HepG2 (cell line): ENCODE data around the gene CAMK1D. TPM values are rescaled to one million over a fixed set of nuclear protein-coding genes. Genes with fewer than 3 reads are reported as not detected.

ENCODE experiments used
- ATAC-seq: fragments of 200-7000 bp; cut with Tn5 transposase; 3 replicates; pipeline ENCODE4 v1.9.1; 2020; ENCODE audit warnings: mild to moderate bottlenecking, moderate library complexity
- BruUV-seq: library from RNA; stranded (reverse); fragments of 400-500 nt; replicated peaks from 2 replicates; lab custom pipeline; 2021; lab: Mats Ljungman, UMichigan
- CTCF ChIA-PET: fragments of 300-600 bp; formaldehyde crosslinking; extraction: SDS; loops from one replicate; lab custom pipeline; 2021; ENCODE audit warnings: low total read pairs, inconsistent platforms, low intra/inter-chr PET ratio; lab: Yijun Ruan, JAX
- POLR2A ChIA-PET: fragments of 350-600 bp; sonication (Branson Sonifier 250); formaldehyde crosslinking; loops from one replicate; lab custom pipeline; 2020; ENCODE audit warnings: antibody characterized with exemption, inconsistent platforms; lab: Yijun Ruan, JAX
- DNase-seq: peaks from one replicate; pipeline ENCODE4 v3.0.0-alpha.2; 2015; ENCODE audit warnings: low spot score
- FAIRE-seq: peaks from 3 replicates; lab custom pipeline; 2011; peaks lifted over from hg19 to GRCh38; lab: Jason Lieb, UNC
- H2AFZ ChIP-seq: one replicate; pipeline ENCODE4 v1.6.1; 2011; ENCODE audit warnings: low read length, inconsistent platforms
- H3K27ac ChIP-seq: fragments of 300-600 bp; 3 replicates; pipeline ENCODE4 v1.8.0; 2011; ENCODE audit warnings: mixed run types, mild to moderate bottlenecking, mixed read lengths, low read length, inconsistent platforms; ENCODE audit not compliant: insufficient read depth; ENCODE audit errors: extremely low read length
- H3K27me3 ChIP-seq, 2 experiments: fragments of 200-600 bp in 1 of 2; 2 replicates in 1 of 2; 3 replicates in 1 of 2; pipeline versions ENCODE4 v1.6.0 to v1.8.0; 2011; ENCODE audit warnings: low read length in 2 of 2, mild to moderate bottlenecking in 2 of 2, moderate library complexity in 2 of 2, inconsistent platforms in 1 of 2; ENCODE audit not compliant: insufficient read depth in 2 of 2, control insufficient read depth in 1 of 2
- H3K36me3 ChIP-seq, 2 experiments: fragments of 200-600 bp in 1 of 2; replicated peaks in 1 of 2; 2 replicates in 1 of 2; 3 replicates in 1 of 2; pipeline versions ENCODE4 v1.5.1 to v1.8.0; 2011; ENCODE audit warnings: low read length in 2 of 2, inconsistent platforms in 1 of 2; ENCODE audit not compliant: insufficient read depth in 2 of 2, control insufficient read depth in 1 of 2
- H3K4me1 ChIP-seq: 2 replicates; pipeline ENCODE4 v1.5.1; 2012; ENCODE audit warnings: low read length, inconsistent platforms; ENCODE audit not compliant: insufficient read depth
- H3K4me2 ChIP-seq: 2 replicates; pipeline ENCODE4 v1.6.0; 2011; ENCODE audit warnings: low read depth, low read length, inconsistent platforms
- H3K4me3 ChIP-seq, 3 experiments: fragments of 200-600 bp in 1 of 3; sonication (generic), shearing (Covaris generic) in 1 of 3; replicated peaks in 1 of 3; 2 replicates each; pipeline ENCODE4 v1.5.1; 2011 to 2016; ENCODE audit warnings: low read length in 3 of 3, inconsistent platforms in 2 of 3, low read depth in 2 of 3, mild to moderate bottlenecking in 2 of 3, control low read depth in 1 of 3, mixed read lengths in 1 of 3; ENCODE audit not compliant: insufficient read depth in 1 of 3
- H3K79me2 ChIP-seq: one replicate; pipeline ENCODE4 v1.6.1; 2011; ENCODE audit warnings: low read length, inconsistent platforms; ENCODE audit not compliant: insufficient read depth
- H3K9ac ChIP-seq: 2 replicates; pipeline ENCODE4 v1.6.0; 2011; ENCODE audit warnings: mild to moderate bottlenecking, low read depth, low read length, inconsistent platforms; ENCODE audit not compliant: insufficient read depth
- H3K9me3 ChIP-seq: 2 replicates; pipeline ENCODE4 v1.5.1; 2012; ENCODE audit warnings: mild to moderate bottlenecking, low read length
- H4K20me1 ChIP-seq: 2 replicates; pipeline ENCODE4 v1.6.0; 2011; ENCODE audit warnings: inconsistent platforms, mild to moderate bottlenecking, low read length, moderate library complexity; ENCODE audit not compliant: insufficient read depth
- HOMEZ ChIP-seq: IDR thresholded peaks from 2 replicates; pipeline ENCODE4 v1.6.1; 2016; ENCODE audit warnings: low read depth
- MYC ChIP-seq: sonication (generic); formaldehyde crosslinking; IDR thresholded peaks from 2 replicates; pipeline ENCODE4 v1.9.0; 2021; ENCODE audit warnings: missing genetic modification reagents, borderline replicate concordance
- PBX3 ChIP-seq: sonication (generic); formaldehyde crosslinking; IDR thresholded peaks from 2 replicates; pipeline ENCODE4 v1.8.1; 2023; ENCODE audit warnings: missing genetic modification reagents, inconsistent platforms, borderline replicate concordance
- POLR2A ChIP-seq, 2 experiments: IDR thresholded peaks; 2 replicates each; pipeline ENCODE4 v1.6.1; 2011; ENCODE audit warnings: low read depth in 2 of 2, low read length in 2 of 2, mild to moderate bottlenecking in 1 of 2, moderate library complexity in 1 of 2; ENCODE audit not compliant: insufficient read depth in 1 of 2
- RBAK ChIP-seq: sonication (generic); formaldehyde crosslinking; IDR thresholded peaks from 2 replicates; pipeline ENCODE4 v1.5.1; 2020; ENCODE audit warnings: mild to moderate bottlenecking, missing genetic modification reagents
- TAF1 ChIP-seq: sonication (generic); formaldehyde crosslinking; IDR thresholded peaks from 2 replicates; pipeline ENCODE4 v1.4.0; 2020; ENCODE audit warnings: missing genetic modification reagents
- ZBTB14 ChIP-seq: sonication (generic); formaldehyde crosslinking; IDR thresholded peaks from 2 replicates; pipeline ENCODE4 v1.4.0; 2020; ENCODE audit warnings: missing genetic modification reagents
- ZNF496 ChIP-seq: sonication (generic); formaldehyde crosslinking; IDR thresholded peaks from 2 replicates; pipeline ENCODE4 v1.8.1; 2023; ENCODE audit warnings: mild to moderate bottlenecking, moderate library complexity, missing genetic modification reagents; ENCODE audit not compliant: insufficient replicate concordance
- ZNF501 ChIP-seq: sonication (generic); formaldehyde crosslinking; IDR thresholded peaks from 2 replicates; pipeline ENCODE4 v1.5.1; 2020; ENCODE audit warnings: mild to moderate bottlenecking, moderate library complexity, missing genetic modification reagents
- ZNF75D ChIP-seq: sonication (generic); formaldehyde crosslinking; IDR thresholded peaks from 2 replicates; pipeline ENCODE4 v1.8.1; 2023; ENCODE audit warnings: missing genetic modification reagents, mild to moderate bottlenecking, borderline replicate concordance
- WGBS: methylation state at CpG from one replicate; pipeline ENCODE4 v1.1.6; 2017; ENCODE audit warnings: low lambda C conversion rate; 5-methylcytosine and 5-hydroxymethylcytosine counted together
- in situ Hi-C: cut with HindIII; loops from 2 replicates; pipeline ENCODE4 v1.10.0; 2017; ENCODE audit warnings: low pct_unique_long_range_greater_than_20kb; ENCODE audit not compliant: extremely low pct_ligation_motif_present
- intact Hi-C: fragments of 100-400 bp; cut with micrococcal nuclease; formaldehyde crosslinking; loops from one replicate; pipeline ENCODE4 v1.10.0; 2022; ENCODE audit not compliant: unreplicated experiment
- polyA plus RNA-seq, 8 experiments: library from polyadenylated mRNA; depleted of rRNA in 3 of 8; stranded (reverse) in 7 of 8; unstranded in 1 of 8; fragments of >200 nt; fragmentation: Illumina TruSeq in 4 of 8; extraction: Trizol in 4 of 8; gene quantifications; 2 replicates each; pipeline versions ENCODE4 v1.2.1 to v1.2.3, GENCODE V29; 2011 to 2016; ENCODE audit warnings: low read depth in 4 of 8, missing spikeins in 1 of 8, mixed read lengths in 1 of 8; ENCODE audit not compliant: insufficient read depth in 1 of 8
- total RNA-seq, 5 experiments: library from RNA; depleted of rRNA; stranded (reverse); fragments of >200 nt; fragmentation: Illumina TruSeq; extraction: Trizol; gene quantifications; 2 replicates each; pipeline ENCODE4 v1.2.3, GENCODE V29; 2016; ENCODE audit warnings: low read depth in 1 of 5
- TF ChIP-seq, protein P1 (sequence below): conservative IDR thresholded peaks from 2 replicates; pipeline ENCODE4 v1.6.1; 2018; ENCODE audit warnings: missing genetic modification reagents

The CAMK1D gene
- total and polyA plus RNA-seq, 2 of the 13 experiments (the other 11 are each of a cell fraction or from before 2014, with no cell fraction given): under 0.01 TPM; not detected in 1

- no peaks in the 10 kb centered on the region; a peak in 1 of 5 replicates for H3K27me3 ChIP-seq
- TF ChIP-seq POLR2A (IDR thresholded peaks at IDR 0.05; ENCODE audit: insufficient read depth in 1 of 2, low read depth in 2 of 2, low read length in 2 of 2): no peak
- TF ChIP-seq TAF1: no peak
- TF ChIP-seq HOMEZ (CRISPR knock-in tag): no peak
- TF ChIP-seq ZNF75D: no peak
- TF ChIP-seq RBAK (CRISPR knock-in tag): no peak
- TF ChIP-seq PBX3 (CRISPR knock-in tag): no peak
- no peak for TF ChIP-seq ZNF501 (CRISPR knock-in tag)
- no peak for TF ChIP-seq MYC
- no peak for TF ChIP-seq ZNF496 (CRISPR knock-in tag)
- TF ChIP-seq ZBTB14 (CRISPR knock-in tag): no peak
- TF ChIP-seq, protein P1, sequence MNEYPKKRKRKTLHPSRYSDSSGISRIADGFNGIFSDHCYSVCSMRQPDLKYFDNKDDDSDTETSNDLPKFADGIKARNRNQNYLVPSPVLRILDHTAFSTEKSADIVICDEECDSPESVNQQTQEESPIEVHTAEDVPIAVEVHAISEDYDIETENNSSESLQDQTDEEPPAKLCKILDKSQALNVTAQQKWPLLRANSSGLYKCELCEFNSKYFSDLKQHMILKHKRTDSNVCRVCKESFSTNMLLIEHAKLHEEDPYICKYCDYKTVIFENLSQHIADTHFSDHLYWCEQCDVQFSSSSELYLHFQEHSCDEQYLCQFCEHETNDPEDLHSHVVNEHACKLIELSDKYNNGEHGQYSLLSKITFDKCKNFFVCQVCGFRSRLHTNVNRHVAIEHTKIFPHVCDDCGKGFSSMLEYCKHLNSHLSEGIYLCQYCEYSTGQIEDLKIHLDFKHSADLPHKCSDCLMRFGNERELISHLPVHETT (CRISPR knock-in tag): no peak
- TF ChIP-seq, all 625 proteins: peak for 0
- DNase-seq: no peak
- no peak overlapping the region for H3K9ac ChIP-seq
- POLR2A ChIA-PET: no interaction called here
- H3K36me3 ChIP-seq: no peaks in the 10 kb centered on the region
- H2AFZ ChIP-seq: no peak overlapping the region
- no TSS peak for BruUV-seq
- H4K20me1 ChIP-seq: no peaks in the 10 kb centered on the region
- no peak for ATAC-seq
- in situ Hi-C loops (no loop called here), intact Hi-C loops (no loop called here)
- H3K4me2 ChIP-seq: no peak overlapping the region
- WGBS: 88% methylated on average over 3 of the region's 3 CpGs
- no peak overlapping the region for H3K27ac ChIP-seq
- FAIRE-seq: no peak
- H3K9me3 ChIP-seq: no peaks in the 10 kb centered on the region
- 0 out of 2 replicates have a peak, but pooled peaks cover 11% of the 10 kb centered on the region for H3K4me1 ChIP-seq
- H3K79me2 ChIP-seq: no peaks in the 10 kb centered on the region
- CTCF ChIA-PET: no interaction called here
- H3K4me3 ChIP-seq: no peak overlapping the region
These were observed 24.8 kb upstream of the CAMK1D start for GRCh38 chr10:12324530-12324929.
